ENCODE measurements around the gene TAGLN2.

Gene TAGLN2

GRCh38 chr1:159872891-159873290 lies 52.4 kb downstream of the TAGLN2 start:
- H3K27ac ChIP-seq (ENCODE audit: low read length), result no peak overlapping the region
- no peaks in the 10 kb centered on the region for H3K9me3 ChIP-seq (ENCODE audit: insufficient read depth, low read depth, low read length)
- H3K4me3 ChIP-seq (ENCODE audit: low read length), result no peak overlapping the region
- no peaks in the 10 kb centered on the region for H3K36me3 ChIP-seq (ENCODE audit: insufficient read depth, low read depth, low read length)
- no peak overlapping the region for H3K9ac ChIP-seq (ENCODE audit: low read depth, low read length)
- H3K4me1 ChIP-seq (ENCODE audit: insufficient read depth, low read length), result no peaks in the 10 kb centered on the region
- 0 out of 2 replicates have a peak, but pooled peaks cover 5% of the 10 kb centered on the region for H3K27me3 ChIP-seq (ENCODE audit: insufficient read depth, low read length)

- no peaks in the 10 kb centered on the region for H3K4me1 ChIP-seq (ENCODE audit: insufficient read depth, low read length)
- H3K27ac ChIP-seq (ENCODE audit: low read length), result no peak overlapping the region
- 0 out of 2 replicates have a peak, but pooled peaks cover 5% of the 10 kb centered on the region for H3K27me3 ChIP-seq (ENCODE audit: insufficient read depth, low read length)
- no peaks in the 10 kb centered on the region for H3K9me3 ChIP-seq (ENCODE audit: insufficient read depth, low read depth, low read length)
- H3K36me3 ChIP-seq (ENCODE audit: insufficient read depth, low read depth, low read length), result no peaks in the 10 kb centered on the region
- no peak overlapping the region for H3K9ac ChIP-seq (ENCODE audit: low read depth, low read length)
- no peak overlapping the region for H3K4me3 ChIP-seq (ENCODE audit: low read length)
Measured at GRCh38 chr1:159870704-159871103, 54.6 kb downstream of the TAGLN2 start.

- no peak overlapping the region for H3K27ac ChIP-seq (ENCODE audit: low read length)
- H3K27me3 ChIP-seq (ENCODE audit: insufficient read depth, low read length), result 0 out of 2 replicates have a peak, but pooled peaks cover 5% of the 10 kb centered on the region
- H3K9me3 ChIP-seq (ENCODE audit: insufficient read depth, low read depth, low read length), result no peaks in the 10 kb centered on the region
- no peaks in the 10 kb centered on the region for H3K4me1 ChIP-seq (ENCODE audit: insufficient read depth, low read length)
- H3K9ac ChIP-seq (ENCODE audit: low read depth, low read length), result no peak overlapping the region
- H3K4me3 ChIP-seq (ENCODE audit: low read length), result no peak overlapping the region
- H3K36me3 ChIP-seq (ENCODE audit: insufficient read depth, low read depth, low read length), result no peaks in the 10 kb centered on the region
Measured at GRCh38 chr1:159869607-159870006, 55.7 kb downstream of the TAGLN2 start.

GRCh38 chr1:159869173-159869572 lies 56.1 kb downstream of the TAGLN2 start:
- Histone ChIP-seq H3K4me1 (ENCODE audit: insufficient read depth, low read length) (no peaks in the 10 kb centered on the region), H3K36me3 (ENCODE audit: insufficient read depth, low read depth, low read length) (no peaks in the 10 kb centered on the region)

GRCh38 chr1:159868766-159869165 lies 56.5 kb downstream of the TAGLN2 start:
- Histone ChIP-seq H3K9me3 (ENCODE audit: insufficient read depth, low read depth, low read length) (no peaks in the 10 kb centered on the region), H3K4me3 (ENCODE audit: low read length) (no peak overlapping the region), H3K9ac (ENCODE audit: low read depth, low read length) (no peak overlapping the region)

More at GRCh38 chr1:159869173-159869572, 56.1 kb downstream of the TAGLN2 start:
- H3K9ac ChIP-seq (ENCODE audit: low read depth, low read length), result no peak overlapping the region
- no peak overlapping the region for H3K4me3 ChIP-seq (ENCODE audit: low read length)
- 0 out of 2 replicates have a peak, but pooled peaks cover 5% of the 10 kb centered on the region for H3K27me3 ChIP-seq (ENCODE audit: insufficient read depth, low read length)
- no peak overlapping the region for H3K27ac ChIP-seq (ENCODE audit: low read length)
- H3K9me3 ChIP-seq (ENCODE audit: insufficient read depth, low read depth, low read length), result no peaks in the 10 kb centered on the region

More at GRCh38 chr1:159868766-159869165, 56.5 kb downstream of the TAGLN2 start:
- Histone ChIP-seq H3K4me1 (ENCODE audit: insufficient read depth, low read length) (no peaks in the 10 kb centered on the region), H3K36me3 (ENCODE audit: insufficient read depth, low read depth, low read length) (no peaks in the 10 kb centered on the region), H3K27ac (ENCODE audit: low read length) (no peak overlapping the region), H3K27me3 (ENCODE audit: insufficient read depth, low read length) (0 out of 2 replicates have a peak, but pooled peaks cover 5% of the 10 kb centered on the region)

All from iPS-20b (cell line).